Ishikawa (cell line): Measurements from ENCODE around the gene UST.

Experiments used
- CREB1 ChIP-seq: IDR thresholded peaks from 2 replicates; pipeline ENCODE4 v1.6.1; 2012; ENCODE audit warnings: low read depth
- EGR1 ChIP-seq: IDR thresholded peaks from 2 replicates; pipeline ENCODE4 v1.6.1; 2012
- EP300 ChIP-seq: IDR thresholded peaks from 2 replicates; pipeline ENCODE4 v1.6.1; 2012; ENCODE audit warnings: borderline replicate concordance
- TCF12 ChIP-seq: IDR thresholded peaks from 2 replicates; pipeline ENCODE4 v1.6.1; 2012; ENCODE audit warnings: low read depth
- TEAD4 ChIP-seq: IDR thresholded peaks from 2 replicates; pipeline ENCODE4 v1.6.1; 2012
- YY1 ChIP-seq: IDR thresholded peaks from 2 replicates; pipeline ENCODE4 v1.6.1; 2012; ENCODE audit warnings: low read depth
- TF ChIP-seq, protein P1 (sequence below): IDR thresholded peaks from 2 replicates; pipeline ENCODE4 v1.6.1; 2012
- TF ChIP-seq, protein P2 (sequence below): IDR thresholded peaks from 2 replicates; pipeline ENCODE4 v1.6.1; 2012

GRCh38 chr6:148925701-148926100 lies 178.9 kb downstream of the UST start:
- TF ChIP-seq, protein P1, sequence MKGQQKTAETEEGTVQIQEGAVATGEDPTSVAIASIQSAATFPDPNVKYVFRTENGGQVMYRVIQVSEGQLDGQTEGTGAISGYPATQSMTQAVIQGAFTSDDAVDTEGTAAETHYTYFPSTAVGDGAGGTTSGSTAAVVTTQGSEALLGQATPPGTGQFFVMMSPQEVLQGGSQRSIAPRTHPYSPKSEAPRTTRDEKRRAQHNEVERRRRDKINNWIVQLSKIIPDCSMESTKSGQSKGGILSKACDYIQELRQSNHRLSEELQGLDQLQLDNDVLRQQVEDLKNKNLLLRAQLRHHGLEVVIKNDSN, result no peak
- TF ChIP-seq TCF12 (no peak), EGR1 (no peak), CREB1 (no peak), YY1 (no peak), TEAD4 (no peak), EP300 (no peak)
- TF ChIP-seq, protein P2, sequence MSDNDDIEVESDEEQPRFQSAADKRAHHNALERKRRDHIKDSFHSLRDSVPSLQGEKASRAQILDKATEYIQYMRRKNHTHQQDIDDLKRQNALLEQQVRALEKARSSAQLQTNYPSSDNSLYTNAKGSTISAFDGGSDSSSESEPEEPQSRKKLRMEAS, result no peak
